GM18520 (cell line): Measurements from ENCODE around the gene MRS2.

Experiments
- ATAC-seq: cut with Tn5 transposase; IDR thresholded peaks from one replicate; pipeline ENCODE4 v1.9.1; 2021; ENCODE audit not compliant: unreplicated experiment

The MRS2 gene

GRCh38 chr6:24460966-24461365 is 58.2 kb downstream of the MRS2 start:
- ATAC-seq: no peak

GRCh38 chr6:24464253-24465038 is 61.7 kb downstream of the MRS2 start:
- ATAC-seq: no peak

DNA sequence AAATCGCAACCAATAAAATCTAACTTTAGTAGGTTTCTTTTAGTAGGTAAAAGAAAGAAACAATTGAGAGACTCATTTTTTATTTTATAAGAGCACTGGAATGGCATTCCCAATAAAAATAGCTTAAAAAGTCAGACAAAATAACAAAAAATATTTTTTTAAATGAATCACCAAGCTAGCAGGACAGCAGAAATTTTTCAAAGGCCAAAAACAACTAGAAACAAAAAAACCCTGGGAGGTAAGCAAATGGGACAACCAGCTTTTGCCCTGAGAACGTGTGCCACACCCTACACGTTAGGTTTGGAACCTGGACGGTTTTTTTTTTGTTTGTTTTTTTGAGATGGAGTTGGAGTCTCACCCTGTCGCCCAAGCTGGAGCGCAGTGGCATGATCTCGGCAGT is 67.1 kb downstream of the MRS2 start:
- no peak for ATAC-seq

DNA sequence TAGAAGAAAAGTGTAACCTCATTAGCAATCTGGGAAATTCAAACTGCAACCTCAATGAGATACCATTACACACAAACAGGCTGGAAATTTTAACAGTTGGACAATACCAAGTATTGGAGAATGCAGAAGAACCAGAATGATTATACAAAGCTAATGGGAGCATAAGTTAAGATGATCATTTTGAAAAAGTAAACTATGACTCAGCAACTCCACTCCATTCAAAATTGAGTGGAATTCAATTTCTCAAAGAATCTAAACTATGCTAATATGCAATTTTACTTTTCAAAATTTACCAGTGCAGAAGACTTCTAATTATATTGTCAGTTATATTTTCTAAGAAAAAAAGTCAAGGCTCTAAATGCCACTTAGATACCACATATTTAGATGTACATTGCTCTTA is 69.4 kb downstream of the MRS2 start:
- no peak for ATAC-seq
